Measurements from ENCODE around the gene GPBP1L1.

The GPBP1L1 gene

GRCh38 chr1:45656573-45657226 lies 29.6 kb downstream of the GPBP1L1 start:
- TF ChIP-seq, protein P1, sequence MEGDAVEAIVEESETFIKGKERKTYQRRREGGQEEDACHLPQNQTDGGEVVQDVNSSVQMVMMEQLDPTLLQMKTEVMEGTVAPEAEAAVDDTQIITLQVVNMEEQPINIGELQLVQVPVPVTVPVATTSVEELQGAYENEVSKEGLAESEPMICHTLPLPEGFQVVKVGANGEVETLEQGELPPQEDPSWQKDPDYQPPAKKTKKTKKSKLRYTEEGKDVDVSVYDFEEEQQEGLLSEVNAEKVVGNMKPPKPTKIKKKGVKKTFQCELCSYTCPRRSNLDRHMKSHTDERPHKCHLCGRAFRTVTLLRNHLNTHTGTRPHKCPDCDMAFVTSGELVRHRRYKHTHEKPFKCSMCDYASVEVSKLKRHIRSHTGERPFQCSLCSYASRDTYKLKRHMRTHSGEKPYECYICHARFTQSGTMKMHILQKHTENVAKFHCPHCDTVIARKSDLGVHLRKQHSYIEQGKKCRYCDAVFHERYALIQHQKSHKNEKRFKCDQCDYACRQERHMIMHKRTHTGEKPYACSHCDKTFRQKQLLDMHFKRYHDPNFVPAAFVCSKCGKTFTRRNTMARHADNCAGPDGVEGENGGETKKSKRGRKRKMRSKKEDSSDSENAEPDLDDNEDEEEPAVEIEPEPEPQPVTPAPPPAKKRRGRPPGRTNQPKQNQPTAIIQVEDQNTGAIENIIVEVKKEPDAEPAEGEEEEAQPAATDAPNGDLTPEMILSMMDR (IDR thresholded peaks at IDR 0.05; ENCODE audit: low read depth, low read length) = no peak
- no peak overlapping the region for H3K4me3 ChIP-seq (ENCODE audit: low read depth, low read length)
- H3K9me3 ChIP-seq (ENCODE audit: severe bottlenecking) = no peaks in the 10 kb centered on the region
- H3K27me3 ChIP-seq (ENCODE audit: insufficient read depth, low read depth, severe bottlenecking) = no peaks in the 10 kb centered on the region
- H3K27ac ChIP-seq = no peak overlapping the region
- DNase-seq = no peak
- peaks cover 86% of the 10 kb centered on the region for H3K36me3 ChIP-seq

DNA sequence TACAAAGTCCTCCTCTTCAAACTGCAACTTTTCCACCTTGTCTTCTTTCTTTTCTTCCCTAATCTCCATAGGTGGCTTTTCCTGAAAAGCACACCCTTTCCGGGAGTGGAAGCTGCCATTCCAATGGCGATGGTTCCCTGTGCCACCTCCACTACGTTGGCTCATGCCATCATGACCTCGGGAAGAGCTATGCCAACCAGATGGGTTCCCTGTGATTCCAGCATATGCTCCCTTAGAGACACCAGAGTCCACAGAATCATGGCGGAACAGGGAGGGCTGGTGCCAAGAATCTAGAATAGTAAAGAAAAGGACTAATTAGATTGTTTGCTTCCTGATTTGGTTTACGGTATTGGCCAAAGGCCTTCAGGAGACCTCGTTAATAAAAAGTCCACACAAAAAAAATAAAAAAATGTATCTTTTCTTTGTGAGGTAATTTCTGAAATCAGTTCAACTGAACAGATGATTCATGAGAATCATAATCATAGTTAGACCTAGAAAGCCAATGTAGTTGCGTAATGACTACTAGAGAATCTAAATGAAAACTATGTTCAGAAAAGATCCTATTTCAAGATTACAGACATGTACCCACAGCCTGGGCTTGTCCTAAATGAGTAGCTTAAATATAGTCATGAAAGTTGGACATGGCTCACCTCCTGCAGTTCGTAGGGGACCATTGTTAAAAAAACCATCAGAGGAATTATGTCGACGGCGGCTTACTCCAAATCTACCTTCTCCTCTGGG lies 31.6 kb downstream of the GPBP1L1 start:
- H3K36me3 ChIP-seq = peaks cover 89% of the 10 kb centered on the region
- no peak overlapping the region for H3K4me3 ChIP-seq (ENCODE audit: low read depth, low read length)
- no peaks in the 10 kb centered on the region for H3K9me3 ChIP-seq (ENCODE audit: severe bottlenecking)
- TF ChIP-seq, protein P1 (IDR thresholded peaks at IDR 0.05; ENCODE audit: low read depth, low read length) = no peak
- no peaks in the 10 kb centered on the region for H3K27me3 ChIP-seq (ENCODE audit: insufficient read depth, low read depth, severe bottlenecking)
- no peak overlapping the region for H3K27ac ChIP-seq
- DNase-seq = no peak

- H3K36me3 ChIP-seq = peaks cover 28% of the 10 kb centered on the region
- TF ChIP-seq, protein P1 (IDR thresholded peaks at IDR 0.05; ENCODE audit: low read depth, low read length) = no peak
- H3K27me3 ChIP-seq (ENCODE audit: insufficient read depth, low read depth, severe bottlenecking) = no peaks in the 10 kb centered on the region
Observed at GRCh38 chr1:45647248-45648021, 38.9 kb downstream of the GPBP1L1 start.

GRCh38 chr1:45644661-45645060 lies 41.7 kb downstream of the GPBP1L1 start:
- Histone ChIP-seq H3K36me3 (peaks cover 23% of the 10 kb centered on the region), H3K27ac (no peak overlapping the region), H3K4me3 (ENCODE audit: low read depth, low read length) (no peak overlapping the region), H3K27me3 (ENCODE audit: insufficient read depth, low read depth, severe bottlenecking) (no peaks in the 10 kb centered on the region), H3K9me3 (ENCODE audit: severe bottlenecking) (no peaks in the 10 kb centered on the region)
- DNase-seq = no peak
- TF ChIP-seq, protein P1 (IDR thresholded peaks at IDR 0.05; ENCODE audit: low read depth, low read length) = no peak

More at GRCh38 chr1:45647248-45648021, 38.9 kb downstream of the GPBP1L1 start:
- H3K4me3 ChIP-seq (ENCODE audit: low read depth, low read length) = no peak overlapping the region
- H3K9me3 ChIP-seq (ENCODE audit: severe bottlenecking) = no peaks in the 10 kb centered on the region
- DNase-seq = no peak
- H3K27ac ChIP-seq = no peak overlapping the region

- Histone ChIP-seq H3K9me3 (ENCODE audit: severe bottlenecking) (no peaks in the 10 kb centered on the region), H3K27me3 (ENCODE audit: insufficient read depth, low read depth, severe bottlenecking) (no peaks in the 10 kb centered on the region), H3K36me3 (peaks cover 29% of the 10 kb centered on the region), H3K4me3 (ENCODE audit: low read depth, low read length) (no peak overlapping the region), H3K27ac (no peak overlapping the region)
- DNase-seq = no peak
- TF ChIP-seq, protein P1 (IDR thresholded peaks at IDR 0.05; ENCODE audit: low read depth, low read length) = no peak
Observed at GRCh38 chr1:45643978-45644377, 42.4 kb downstream of the GPBP1L1 start.

All from WERI-Rb-1 (cell line).